K562 (cell line): ENCODE data around the gene PAF1. TPM values are rescaled to one million over a fixed set of nuclear protein-coding genes. Genes with fewer than 3 reads are reported as not detected.

Source experiments
- DACH1 ChIP-seq: fragments of 450-650 bp; IDR thresholded peaks from 2 replicates; pipeline ENCODE4 v1.6.1; 2018; ENCODE audit not compliant: partially characterized antibody
- ELF1 ChIP-seq: fragments of 200-800 bp; sonication (Bioruptor generic); IDR thresholded peaks from 2 replicates; pipeline ENCODE4 v1.6.1; 2016; ENCODE audit warnings: missing genetic modification characterization, missing compliant biosample characterization
- FIP1L1 ChIP-seq: fragments of 200-400 bp; formaldehyde crosslinking; IDR thresholded peaks from 2 replicates; pipeline ENCODE4 v1.6.1; 2018; ENCODE audit warnings: mild to moderate bottlenecking, low read depth, low read length; ENCODE audit not compliant: poor library complexity, severe bottlenecking
- HIVEP1 ChIP-seq: fragments of 250-450 bp; sonication (Bioruptor Pico); IDR thresholded peaks from 2 replicates; pipeline ENCODE4 v1.4.0; 2020; ENCODE audit warnings: mild to moderate bottlenecking
- KHSRP ChIP-seq: fragments of 450-650 bp; IDR thresholded peaks from 2 replicates; pipeline ENCODE4 v1.6.1; 2017
- NBN ChIP-seq: fragments of 450-650 bp; IDR thresholded peaks from 2 replicates; pipeline ENCODE4 v1.6.1; 2016; ENCODE audit warnings: low read depth, mild to moderate bottlenecking
- NCOA6 ChIP-seq: fragments of 450-650 bp; IDR thresholded peaks from 2 replicates; pipeline ENCODE4 v1.6.1; 2017; ENCODE audit warnings: mild to moderate bottlenecking
- PTTG1 ChIP-seq: fragments of 450-650 bp; IDR thresholded peaks from 2 replicates; pipeline ENCODE4 v1.6.1; 2016; ENCODE audit warnings: low read depth, mild to moderate bottlenecking, missing genetic modification characterization, missing compliant biosample characterization
- RUNX1 ChIP-seq: sonication (generic); IDR thresholded peaks from 2 replicates; pipeline ENCODE4 v1.6.1; 2016; ENCODE audit warnings: antibody characterized with exemption, low read depth
- SAFB2 ChIP-seq: fragments of 200-400 bp; formaldehyde crosslinking; IDR thresholded peaks from 2 replicates; pipeline ENCODE4 v1.6.1; 2018; ENCODE audit warnings: borderline replicate concordance, low read length, low read depth, moderate library complexity; ENCODE audit not compliant: severe bottlenecking
- STAT5A ChIP-seq: IDR thresholded peaks from 2 replicates; pipeline ENCODE4 v1.6.1; 2012; ENCODE audit warnings: low read length, inconsistent platforms, borderline replicate concordance
- ZBTB7A ChIP-seq: IDR thresholded peaks from 2 replicates; pipeline ENCODE4 v1.6.1; 2011; ENCODE audit warnings: low read depth, mild to moderate bottlenecking, low read length, moderate library complexity, borderline replicate concordance; ENCODE audit not compliant: control insufficient read depth
- ZKSCAN8 ChIP-seq: fragments of 200-800 bp; sonication (Bioruptor generic); IDR thresholded peaks from 2 replicates; pipeline ENCODE4 v1.6.1; 2016; ENCODE audit warnings: missing genetic modification characterization, missing compliant biosample characterization
- ZNF23 ChIP-seq: fragments of 250-450 bp; sonication (Bioruptor Pico); IDR thresholded peaks from 2 replicates; pipeline ENCODE4 v1.4.0; 2020; ENCODE audit warnings: mild to moderate bottlenecking
- ZNF780A ChIP-seq: fragments of 250-450 bp; sonication (Bioruptor Pico); IDR thresholded peaks from 2 replicates; pipeline ENCODE4 v1.5.0; 2021; ENCODE audit warnings: mild to moderate bottlenecking
- polyA plus RNA-seq, 8 experiments: library from polyadenylated mRNA; depleted of rRNA in 4 of 8; stranded (reverse) in 5 of 8; unstranded in 3 of 8; fragments of >200 nt; fragmentation: Nextera tagmentation in 2 of 8; fragmentation: Illumina TruSeq in 1 of 8; extraction: Ambion mirVana in 2 of 8; extraction: Trizol in 1 of 8; gene quantifications; 2 replicates each; pipeline versions ENCODE4 v1.2.1 to v1.2.3, GENCODE V29; 2011 to 2014; ENCODE audit warnings: inconsistent platforms in 1 of 8, missing spikeins in 1 of 8
- total RNA-seq, 7 experiments: library from RNA; depleted of rRNA in 6 of 7; stranded (reverse); fragments of >200 nt in 6 of 7; fragmentation: Illumina TruSeq in 2 of 7; extraction: Trizol in 2 of 7; gene quantifications; 2 replicates each; pipeline versions ENCODE4 v1.2.1 to v1.2.3, GENCODE V29; 2011 to 2021; ENCODE audit warnings: low replicate concordance in 1 of 7
- TF ChIP-seq, protein P1 (sequence below): fragments of 250-450 bp; sonication (Bioruptor Pico); IDR thresholded peaks from 2 replicates; pipeline ENCODE4 v1.4.0; 2020; ENCODE audit warnings: borderline replicate concordance
- TF ChIP-seq, protein P2 (sequence below): fragments of 250-450 bp; sonication (Bioruptor Pico); IDR thresholded peaks from 2 replicates; pipeline ENCODE4 v1.4.0; 2020
- TF ChIP-seq, protein P3 (sequence below): fragments of 150-350 bp; IDR thresholded peaks from 2 replicates; pipeline ENCODE4 v1.6.1; 2014; ENCODE audit warnings: low read depth, mild to moderate bottlenecking, low read length, borderline replicate concordance
- TF ChIP-seq, protein P4 (sequence below): fragments of 250-450 bp; sonication (Bioruptor Pico); IDR thresholded peaks from 2 replicates; pipeline ENCODE4 v1.5.0; 2022; ENCODE audit warnings: mild to moderate bottlenecking

Gene PAF1
- total and polyA plus RNA-seq, 9 of the 15 experiments (the other 6 are each of a cell fraction or from before 2014, with no cell fraction given): 1.5 to 45.0 (median 33.8) TPM

DNA sequence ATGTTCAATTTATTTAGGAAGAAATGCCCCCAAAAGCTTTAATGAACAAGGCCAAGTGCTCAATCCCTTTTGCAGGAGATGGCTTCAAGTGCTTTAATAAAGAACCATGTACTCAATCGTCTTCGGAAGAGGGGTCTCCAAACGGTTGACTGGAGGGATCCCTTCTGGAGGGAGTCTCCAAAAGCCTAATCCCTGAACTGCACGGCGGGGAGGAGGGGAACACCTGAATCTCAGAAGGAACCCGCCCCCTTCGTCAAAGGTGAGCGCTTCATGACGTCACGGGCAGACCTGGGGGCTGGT, 505 bp downstream of the PAF1 start (continued):
- TF ChIP-seq, protein P1, sequence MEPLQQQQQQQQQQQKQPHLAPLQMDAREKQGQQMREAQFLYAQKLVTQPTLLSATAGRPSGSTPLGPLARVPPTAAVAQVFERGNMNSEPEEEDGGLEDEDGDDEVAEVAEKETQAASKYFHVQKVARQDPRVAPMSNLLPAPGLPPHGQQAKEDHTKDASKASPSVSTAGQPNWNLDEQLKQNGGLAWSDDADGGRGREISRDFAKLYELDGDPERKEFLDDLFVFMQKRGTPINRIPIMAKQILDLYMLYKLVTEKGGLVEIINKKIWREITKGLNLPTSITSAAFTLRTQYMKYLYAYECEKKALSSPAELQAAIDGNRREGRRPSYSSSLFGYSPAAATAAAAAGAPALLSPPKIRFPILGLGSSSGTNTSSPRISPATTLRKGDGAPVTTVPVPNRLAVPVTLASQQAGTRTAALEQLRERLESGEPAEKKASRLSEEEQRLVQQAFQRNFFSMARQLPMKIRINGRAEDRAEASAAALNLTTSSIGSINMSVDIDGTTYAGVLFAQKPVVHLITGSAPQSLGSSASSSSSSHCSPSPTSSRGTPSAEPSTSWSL: no peak
- TF ChIP-seq FIP1L1 (no peak), KHSRP (peak; percentile 79), SAFB2 (no peak), DACH1 (no peak), PTTG1 (no peak), NBN (no peak), HIVEP1 (CRISPR knock-in tag) (no peak), ZKSCAN8 (CRISPR knock-in tag) (no peak), ZNF780A (CRISPR knock-in tag) (no peak), ZNF23 (CRISPR knock-in tag) (no peak), ZBTB7A (no peak), NCOA6 (no peak), ELF1 (tag) (no peak), STAT5A (no peak), RUNX1 (no peak)
- TF ChIP-seq, protein P2, sequence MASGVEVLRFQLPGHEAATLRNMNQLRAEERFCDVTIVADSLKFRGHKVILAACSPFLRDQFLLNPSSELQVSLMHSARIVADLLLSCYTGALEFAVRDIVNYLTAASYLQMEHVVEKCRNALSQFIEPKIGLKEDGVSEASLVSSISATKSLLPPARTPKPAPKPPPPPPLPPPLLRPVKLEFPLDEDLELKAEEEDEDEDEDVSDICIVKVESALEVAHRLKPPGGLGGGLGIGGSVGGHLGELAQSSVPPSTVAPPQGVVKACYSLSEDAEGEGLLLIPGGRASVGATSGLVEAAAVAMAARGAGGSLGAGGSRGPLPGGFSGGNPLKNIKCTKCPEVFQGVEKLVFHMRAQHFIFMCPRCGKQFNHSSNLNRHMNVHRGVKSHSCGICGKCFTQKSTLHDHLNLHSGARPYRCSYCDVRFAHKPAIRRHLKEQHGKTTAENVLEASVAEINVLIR: no peak; the same call in 1 of the 2 replicates
- TF ChIP-seq, protein P3, sequence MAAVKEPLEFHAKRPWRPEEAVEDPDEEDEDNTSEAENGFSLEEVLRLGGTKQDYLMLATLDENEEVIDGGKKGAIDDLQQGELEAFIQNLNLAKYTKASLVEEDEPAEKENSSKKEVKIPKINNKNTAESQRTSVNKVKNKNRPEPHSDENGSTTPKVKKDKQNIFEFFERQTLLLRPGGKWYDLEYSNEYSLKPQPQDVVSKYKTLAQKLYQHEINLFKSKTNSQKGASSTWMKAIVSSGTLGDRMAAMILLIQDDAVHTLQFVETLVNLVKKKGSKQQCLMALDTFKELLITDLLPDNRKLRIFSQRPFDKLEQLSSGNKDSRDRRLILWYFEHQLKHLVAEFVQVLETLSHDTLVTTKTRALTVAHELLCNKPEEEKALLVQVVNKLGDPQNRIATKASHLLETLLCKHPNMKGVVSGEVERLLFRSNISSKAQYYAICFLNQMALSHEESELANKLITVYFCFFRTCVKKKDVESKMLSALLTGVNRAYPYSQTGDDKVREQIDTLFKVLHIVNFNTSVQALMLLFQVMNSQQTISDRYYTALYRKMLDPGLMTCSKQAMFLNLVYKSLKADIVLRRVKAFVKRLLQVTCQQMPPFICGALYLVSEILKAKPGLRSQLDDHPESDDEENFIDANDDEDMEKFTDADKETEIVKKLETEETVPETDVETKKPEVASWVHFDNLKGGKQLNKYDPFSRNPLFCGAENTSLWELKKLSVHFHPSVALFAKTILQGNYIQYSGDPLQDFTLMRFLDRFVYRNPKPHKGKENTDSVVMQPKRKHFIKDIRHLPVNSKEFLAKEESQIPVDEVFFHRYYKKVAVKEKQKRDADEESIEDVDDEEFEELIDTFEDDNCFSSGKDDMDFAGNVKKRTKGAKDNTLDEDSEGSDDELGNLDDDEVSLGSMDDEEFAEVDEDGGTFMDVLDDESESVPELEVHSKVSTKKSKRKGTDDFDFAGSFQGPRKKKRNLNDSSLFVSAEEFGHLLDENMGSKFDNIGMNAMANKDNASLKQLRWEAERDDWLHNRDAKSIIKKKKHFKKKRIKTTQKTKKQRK: no peak
- TF ChIP-seq, protein P4, sequence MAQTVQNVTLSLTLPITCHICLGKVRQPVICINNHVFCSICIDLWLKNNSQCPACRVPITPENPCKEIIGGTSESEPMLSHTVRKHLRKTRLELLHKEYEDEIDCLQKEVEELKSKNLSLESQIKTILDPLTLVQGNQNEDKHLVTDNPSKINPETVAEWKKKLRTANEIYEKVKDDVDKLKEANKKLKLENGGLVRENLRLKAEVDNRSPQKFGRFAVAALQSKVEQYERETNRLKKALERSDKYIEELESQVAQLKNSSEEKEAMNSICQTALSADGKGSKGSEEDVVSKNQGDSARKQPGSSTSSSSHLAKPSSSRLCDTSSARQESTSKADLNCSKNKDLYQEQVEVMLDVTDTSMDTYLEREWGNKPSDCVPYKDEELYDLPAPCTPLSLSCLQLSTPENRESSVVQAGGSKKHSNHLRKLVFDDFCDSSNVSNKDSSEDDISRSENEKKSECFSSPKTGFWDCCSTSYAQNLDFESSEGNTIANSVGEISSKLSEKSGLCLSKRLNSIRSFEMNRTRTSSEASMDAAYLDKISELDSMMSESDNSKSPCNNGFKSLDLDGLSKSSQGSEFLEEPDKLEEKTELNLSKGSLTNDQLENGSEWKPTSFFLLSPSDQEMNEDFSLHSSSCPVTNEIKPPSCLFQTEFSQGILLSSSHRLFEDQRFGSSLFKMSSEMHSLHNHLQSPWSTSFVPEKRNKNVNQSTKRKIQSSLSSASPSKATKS (CRISPR knock-in tag): 0 out of 2 replicates have a peak, but pooled peaks have one; percentile 25
